Gastroesophageal sphincter (tissue), 4 donors: ENCODE measurements around the gene COL4A6. TPM values are rescaled to one million over a fixed set of nuclear protein-coding genes. Genes with fewer than 3 reads are reported as not detected.
A peak's percentile ranks its signal among the peaks of the same experiment; 100 is the strongest.

Source experiments
- ATAC-seq: fragments of 150-250 bp; one replicate; pipeline ENCODE4 v1.9.1; 2016; ENCODE audit warnings: mild to moderate bottlenecking, moderate library complexity
- H3K27ac ChIP-seq, 4 donors: fragments of 200-600 bp; sonication (generic) in 3 of 4; 1 replicate in 3 of 4; 2 replicates in 1 of 4; pipeline ENCODE4 v1.5.1; 2016 to 2019
- H3K27me3 ChIP-seq: fragments of 200-600 bp; sonication (generic); one replicate; pipeline ENCODE4 v1.5.1; 2019
- H3K36me3 ChIP-seq, 2 donors: fragments of 200-600 bp; sonication (generic); one replicate each; pipeline ENCODE4 v1.5.1; 2019; ENCODE audit warnings: control low read depth in 1 of 2
- H3K4me1 ChIP-seq, 3 donors: fragments of 200-600 bp; sonication (generic); 1 replicate in 2 of 3; 2 replicates in 1 of 3; pipeline ENCODE4 v1.5.1; 2016 to 2019; ENCODE audit warnings: control low read depth in 2 of 3
- H3K4me3 ChIP-seq, 2 donors: fragments of 200-600 bp; sonication (generic); one replicate each; pipeline ENCODE4 v1.5.1; 2019; ENCODE audit warnings: mild to moderate bottlenecking in 1 of 2, moderate library complexity in 1 of 2
- H3K9me3 ChIP-seq, 3 donors: fragments of 200-600 bp; sonication (generic); one replicate each; pipeline ENCODE4 v1.5.1; 2017 to 2019; ENCODE audit warnings: control low read depth in 2 of 3
- CTCF ChIP-seq, 4 experiments: fragments of 200-600 bp in 2 of 4; fragments of 450-650 bp in 2 of 4; sonication (generic) in 1 of 4; IDR thresholded peaks; one replicate each; pipeline ENCODE4 v1.5.1; 2017 to 2019; ENCODE audit warnings: antibody characterized with exemption in 4 of 4, mild to moderate bottlenecking in 2 of 4, moderate library complexity in 2 of 4
- EP300 ChIP-seq: sonication (generic); formaldehyde crosslinking; IDR thresholded peaks from one replicate; pipeline ENCODE4 v1.6.1; 2017; ENCODE audit warnings: antibody characterized with exemption, mild to moderate bottlenecking
- POLR2A ChIP-seq, 2 donors: fragments of 450-650 bp; IDR thresholded peaks; one replicate each; pipeline ENCODE4 v1.6.1; 2017; ENCODE audit warnings: antibody characterized with exemption in 2 of 2, mild to moderate bottlenecking in 2 of 2, moderate library complexity in 1 of 2
- POLR2AphosphoS5 ChIP-seq: sonication (generic); formaldehyde crosslinking; IDR thresholded peaks from one replicate; pipeline ENCODE4 v1.6.1; 2017; ENCODE audit warnings: antibody characterized with exemption
- WGBS, 2 donors: methylation state at CpG; one replicate each; pipeline ENCODE4 v1.1.5; 2018; ENCODE audit warnings: low coverage in 1 of 2; 5-methylcytosine and 5-hydroxymethylcytosine counted together
- total RNA-seq, 4 donors: library from RNA; depleted of rRNA; stranded (reverse); fragments of >200 nt; gene quantifications; one replicate each; pipeline ENCODE4 v1.1.0, GENCODE V29; 2016

COL4A6 gene
- total RNA-seq, 4 donors from 2014 or later, result 103 to 369 (median 213) TPM

DNA sequence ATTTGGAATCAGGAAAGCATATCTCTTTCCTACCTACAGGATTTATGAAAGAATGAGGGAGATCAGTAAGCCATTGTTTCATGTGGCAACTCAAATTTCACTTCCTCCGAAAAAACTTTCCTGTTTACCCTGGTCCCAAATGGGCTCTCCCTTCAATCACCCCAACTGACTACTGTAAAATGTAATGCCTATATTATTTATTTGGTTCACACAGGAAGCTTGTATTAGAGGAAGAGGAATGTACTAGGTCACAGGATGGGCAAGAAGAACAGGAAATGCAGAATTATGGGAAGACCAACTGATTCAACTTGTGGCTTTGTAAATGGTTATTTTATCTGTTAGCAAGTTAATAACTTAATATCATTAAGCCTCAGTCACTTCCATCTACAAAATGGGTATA is 23.1 kb downstream of the COL4A6 start:
- Histone ChIP-seq H3K27me3 (no peaks in the 10 kb centered on the region), H3K36me3 (no peaks in the 10 kb centered on the region), H3K4me1 (peaks cover 0 to 15% (median 0%) of the 10 kb centered on the region in 3 donors), H3K4me3 (no peak overlapping the region), H3K9me3 (no peaks in the 10 kb centered on the region), H3K27ac (peak overlapping the region in 2 of 4 donors; percentile 4 to 17)
- TF ChIP-seq EP300, result no peak
- TF ChIP-seq POLR2A (IDR thresholded peaks at IDR 0.05), result no peak
- TF ChIP-seq POLR2AphosphoS5, result no peak
- no peak for TF ChIP-seq CTCF (IDR thresholded peaks at IDR 0.05)
- 55 to 71% methylated on average over 1 of the region's 1 CpG for WGBS, 2 donors
- ATAC-seq, result no peak

- Histone ChIP-seq H3K27ac (peak overlapping the region in 1 of 4 donors; percentile 0), H3K4me1 (peaks cover 0 to 9% (median 0%) of the 10 kb centered on the region in 3 donors), H3K36me3 (no peaks in the 10 kb centered on the region), H3K27me3 (no peaks in the 10 kb centered on the region), H3K4me3 (no peak overlapping the region), H3K9me3 (no peaks in the 10 kb centered on the region)
- no peak for ATAC-seq
- TF ChIP-seq CTCF (IDR thresholded peaks at IDR 0.05) (no peak), EP300 (no peak), POLR2AphosphoS5 (no peak), POLR2A (IDR thresholded peaks at IDR 0.05) (no peak)
These were observed 25.4 kb downstream of the COL4A6 start for GRCh38 chrX:108412783-108413182.

- Histone ChIP-seq H3K4me1 (peaks cover 0 to 19% (median 0%) of the 10 kb centered on the region in 3 donors), H3K4me3 (no peak overlapping the region), H3K27me3 (no peaks in the 10 kb centered on the region), H3K27ac (peak overlapping the region in 2 of 4 donors; percentile 18 to 45), H3K36me3 (no peaks in the 10 kb centered on the region), H3K9me3 (no peaks in the 10 kb centered on the region)
- ATAC-seq, result no peak
- WGBS, 2 donors, result 50 to 56% methylated on average over 1 of the region's 1 CpG
- no peak for TF ChIP-seq EP300
- no peak for TF ChIP-seq POLR2AphosphoS5
- no peak for TF ChIP-seq POLR2A (IDR thresholded peaks at IDR 0.05)
- TF ChIP-seq CTCF (IDR thresholded peaks at IDR 0.05), result no peak
These were observed 38.6 kb downstream of the COL4A6 start for GRCh38 chrX:108399418-108400165.

DNA sequence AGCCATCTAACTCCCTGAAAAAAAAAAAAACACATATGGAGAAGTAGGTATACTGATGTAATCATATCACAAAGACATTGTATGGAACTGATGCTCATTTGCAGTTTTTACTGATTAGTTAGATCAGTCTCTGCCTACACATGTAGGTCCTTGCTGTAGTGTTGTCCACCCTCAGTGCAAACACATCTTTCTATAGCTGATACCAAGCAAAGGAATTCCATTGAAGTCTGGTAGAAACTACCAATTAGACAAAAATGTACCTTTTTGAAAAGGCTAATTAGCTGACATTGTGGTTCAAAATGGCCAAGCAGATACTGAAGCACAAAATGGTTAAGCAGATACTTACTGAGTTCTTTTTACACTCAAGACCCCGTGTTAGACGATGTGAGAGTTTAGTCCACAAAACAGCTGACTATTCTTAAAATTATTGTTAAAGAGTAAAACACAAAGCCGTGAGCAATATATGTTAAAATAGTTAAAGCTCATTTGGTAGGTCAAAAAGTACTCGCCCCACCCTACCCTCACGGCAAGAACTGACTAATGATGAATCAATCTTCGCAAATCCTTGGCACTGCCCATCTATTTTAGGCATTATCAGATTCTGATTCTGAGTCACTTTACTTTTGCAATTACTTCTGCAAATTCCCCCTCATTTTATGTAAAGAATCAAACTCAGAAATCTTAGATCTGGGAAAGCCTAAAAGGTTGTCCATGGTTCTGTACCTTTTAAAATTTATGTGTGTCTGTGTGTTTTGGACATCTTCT is 40.4 kb downstream of the COL4A6 start:
- peaks cover 0 to 19% (median 0%) of the 10 kb centered on the region in 3 donors for H3K4me1 ChIP-seq
- WGBS, 2 donors, result 59 to 78% methylated on average over 6 of the region's 6 CpGs
- no peak for ATAC-seq

More for the DNA sequence above, 40.4 kb downstream of the COL4A6 start:
- Histone ChIP-seq H3K36me3 (no peaks in the 10 kb centered on the region), H3K27ac (peak overlapping the region in 1 of 4 donors; percentile 45), H3K4me3 (no peak overlapping the region), H3K27me3 (no peaks in the 10 kb centered on the region), H3K9me3 (no peaks in the 10 kb centered on the region)
- no peak for TF ChIP-seq CTCF (IDR thresholded peaks at IDR 0.05)
- no peak for TF ChIP-seq POLR2A (IDR thresholded peaks at IDR 0.05)
